ENCODE results near the gene CTCF. TPM values are rescaled to one million over a fixed set of nuclear protein-coding genes. Genes with fewer than 3 reads are reported as not detected.
A peak's percentile ranks its signal among the peaks of the same experiment; 100 is the strongest.

Gene CTCF
- total and polyA plus RNA-seq, 4 experiments from 2014 or later, result 26.5 to 85.7 (median 71.2) TPM

DNA sequence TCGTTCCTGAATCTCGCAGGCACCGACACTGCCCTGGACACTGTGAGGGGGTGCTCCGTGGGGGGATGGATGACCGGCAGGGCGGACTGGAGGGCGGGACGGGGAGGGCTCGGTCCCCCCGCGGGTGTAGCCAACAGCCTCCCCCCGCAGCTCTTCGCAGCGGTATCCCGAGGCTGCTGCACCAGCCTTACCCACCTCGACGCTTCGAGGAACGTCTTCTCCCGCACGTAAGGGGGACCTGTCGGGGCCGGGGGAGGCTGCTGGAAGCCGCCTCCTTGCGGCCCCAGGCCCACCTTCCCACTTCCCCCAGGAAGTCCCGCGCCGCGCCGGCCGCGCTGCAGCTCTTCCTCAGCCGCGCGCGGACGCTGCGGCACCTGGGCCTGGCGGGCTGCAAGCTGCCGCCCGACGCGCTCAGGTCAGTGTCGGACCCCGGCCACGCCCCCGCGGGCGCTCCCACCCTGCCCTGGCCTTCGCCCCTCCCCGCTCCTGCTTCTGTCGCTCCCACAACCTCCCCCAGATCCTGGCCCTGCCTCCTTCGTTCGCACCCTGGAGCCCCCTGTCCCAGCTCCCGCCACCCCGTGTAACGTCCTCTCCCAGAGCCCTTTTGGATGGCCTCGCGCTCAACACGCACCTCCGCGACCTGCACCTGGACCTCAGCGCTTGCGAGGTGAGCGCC is 85.9 kb downstream of the CTCF start:
- peaks cover 34% of the 10 kb centered on the region for H3K4me1 ChIP-seq (ENCODE audit: insufficient read depth, low read length)
- ChIA-PET POLR2A (ENCODE audit: partially characterized antibody) (interaction anchor here (0.6 to 9.5 kb wide), 4 partner anchors 10 to 359 kb away, joined by 3 to 164 read pairs (median 48); partner anchors contain the start of genes ACD, CTCF and PARD6A), CTCF (ENCODE audit: partially characterized antibody) (interaction anchor here (1.1 to 15.0 kb wide), 2 partner anchors 101 to 127 kb away, joined by 8 to 329 read pairs; no protein-coding TSS in a partner anchor)
- H3K27me3 Mint-ChIP-seq, result no peaks in the 10 kb centered on the region
- intact Hi-C loops (cut with micrococcal nuclease), result no loop called here
- peaks cover 50% of the 10 kb centered on the region for H3K36me3 ChIP-seq (ENCODE audit: insufficient read depth, low read length)
- H3K4me3 ChIP-seq (ENCODE audit: low read length in 2 of 2), result no peak overlapping the region
- H3K9me3 ChIP-seq (ENCODE audit: control insufficient read depth in 1 of 2, low read length in 2 of 2), result no peaks in the 10 kb centered on the region
- no peak overlapping the region for H3K27ac ChIP-seq (ENCODE audit: low read depth, low read length)
- peaks cover 0 to 2% (median 0%) of the 10 kb centered on the region in 8 donors for H3K9me3 Mint-ChIP-seq
- peaks cover 19 to 40% of the 10 kb centered on the region in 2 donors for H3K36me3 Mint-ChIP-seq
- H3K27ac Mint-ChIP-seq, result peak overlapping the region in 2 of 7 donors; percentile 13 to 61
- H3K27me3 ChIP-seq (ENCODE audit: insufficient read depth, low read length), result no peaks in the 10 kb centered on the region
- DNase-seq, result no peak
- no peak overlapping the region for H3K4me3 Mint-ChIP-seq
- H3K4me1 Mint-ChIP-seq, result peaks cover 6 to 36% (median 25%) of the 10 kb centered on the region in 4 donors

DNA sequence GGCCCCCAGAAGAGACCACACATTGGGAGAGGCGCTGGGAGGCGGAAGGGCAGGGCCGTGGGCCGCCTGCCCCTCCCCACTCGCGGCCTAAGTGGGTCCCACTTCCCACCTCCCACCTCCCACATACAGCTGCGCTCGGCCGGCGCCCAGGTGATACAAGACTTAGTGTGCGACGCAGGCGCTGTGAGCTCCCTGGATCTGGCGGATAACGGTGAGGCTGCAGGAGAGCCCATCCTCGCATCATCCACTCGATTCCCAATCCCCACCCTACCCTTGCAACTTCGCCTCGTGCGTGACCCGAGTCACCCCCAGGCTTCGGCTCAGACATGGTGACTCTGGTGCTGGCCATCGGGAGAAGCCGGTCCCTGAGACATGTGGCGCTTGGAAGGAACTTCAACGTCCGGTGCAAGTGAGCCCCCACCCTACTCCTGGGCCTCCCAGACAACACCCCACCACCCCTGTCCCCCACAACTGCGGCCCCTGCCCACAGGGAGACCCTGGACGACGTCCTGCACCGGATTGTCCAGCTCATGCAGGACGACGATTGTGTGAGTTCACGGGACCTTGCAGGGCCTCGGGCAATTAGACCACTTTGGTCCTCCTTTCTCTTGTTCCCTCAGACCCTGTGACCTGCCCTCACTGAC is 86.6 kb downstream of the CTCF start:
- Histone ChIP-seq H3K4me3 (ENCODE audit: low read length in 2 of 2) (no peak overlapping the region), H3K9me3 (ENCODE audit: control insufficient read depth in 1 of 2, low read length in 2 of 2) (no peaks in the 10 kb centered on the region), H3K27ac (ENCODE audit: low read depth, low read length) (no peak overlapping the region), H3K27me3 (ENCODE audit: insufficient read depth, low read length) (no peaks in the 10 kb centered on the region), H3K4me1 (ENCODE audit: insufficient read depth, low read length) (peaks cover 31% of the 10 kb centered on the region), H3K36me3 (ENCODE audit: insufficient read depth, low read length) (peaks cover 50% of the 10 kb centered on the region)
- H3K4me1 Mint-ChIP-seq, result peaks cover 6 to 35% (median 24%) of the 10 kb centered on the region in 4 donors
- intact Hi-C loops (cut with micrococcal nuclease), result no loop called here
- DNase-seq, result no peak
- no peak overlapping the region for H3K4me3 Mint-ChIP-seq
- H3K9me3 Mint-ChIP-seq, result peaks cover 0 to 2% (median 0%) of the 10 kb centered on the region in 8 donors
- H3K36me3 Mint-ChIP-seq, result peaks cover 19 to 40% of the 10 kb centered on the region in 2 donors
- ChIA-PET CTCF (ENCODE audit: partially characterized antibody) (interaction anchor here (15.0 kb wide), 1 partner anchor 102 kb away, joined by 329 read pairs; no protein-coding TSS in a partner anchor), POLR2A (ENCODE audit: partially characterized antibody) (interaction anchor here (0.6 to 9.5 kb wide), 3 partner anchors 10 to 101 kb away, joined by 3 to 164 read pairs (median 5); partner anchors contain the start of genes ACD and PARD6A)
- H3K27me3 Mint-ChIP-seq, result no peaks in the 10 kb centered on the region
- H3K27ac Mint-ChIP-seq, result peak overlapping the region in 3 of 7 donors; percentile 13 to 61 (median 16)

DNA sequence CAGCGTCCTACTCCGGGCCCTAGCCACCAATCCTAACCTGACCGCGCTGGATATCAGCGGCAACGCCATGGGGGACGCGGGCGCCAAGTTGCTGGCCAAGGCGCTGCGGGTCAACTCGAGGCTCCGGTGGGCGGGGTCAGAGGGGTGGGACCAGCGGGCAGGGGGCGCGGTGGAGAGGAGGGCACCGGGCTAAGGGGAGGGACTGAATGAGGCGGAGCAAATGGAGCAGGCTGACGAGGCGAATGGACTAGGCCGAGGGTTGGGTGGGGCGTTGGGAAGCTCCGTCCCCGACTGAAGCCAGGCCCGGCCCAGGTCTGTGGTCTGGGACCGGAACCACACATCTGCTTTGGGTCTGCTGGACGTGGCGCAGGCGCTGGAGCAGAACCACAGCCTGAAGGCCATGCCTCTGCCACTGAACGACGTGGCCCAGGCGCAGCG is 87.2 kb downstream of the CTCF start:
- Histone ChIP-seq H3K4me1 (ENCODE audit: insufficient read depth, low read length) (peaks cover 25% of the 10 kb centered on the region), H3K27ac (ENCODE audit: low read depth, low read length) (no peak overlapping the region), H3K36me3 (ENCODE audit: insufficient read depth, low read length) (peaks cover 51% of the 10 kb centered on the region), H3K9me3 (ENCODE audit: control insufficient read depth in 1 of 2, low read length in 2 of 2) (no peaks in the 10 kb centered on the region), H3K4me3 (ENCODE audit: low read length in 2 of 2) (no peak overlapping the region), H3K27me3 (ENCODE audit: insufficient read depth, low read length) (no peaks in the 10 kb centered on the region)
- no peak overlapping the region for H3K4me3 Mint-ChIP-seq
- CTCF ChIA-PET (ENCODE audit: partially characterized antibody), result interaction anchor here (15.0 kb wide), 1 partner anchor 102 kb away, joined by 329 read pairs; no protein-coding TSS in a partner anchor
- peaks cover 0 to 2% (median 0%) of the 10 kb centered on the region in 8 donors for H3K9me3 Mint-ChIP-seq
- H3K36me3 Mint-ChIP-seq, result peaks cover 19 to 43% of the 10 kb centered on the region in 2 donors
- no peak for DNase-seq
- no peaks in the 10 kb centered on the region for H3K27me3 Mint-ChIP-seq
- POLR2A ChIA-PET (ENCODE audit: partially characterized antibody), result interaction anchor here (1.2 to 9.5 kb wide), 2 partner anchors 9 to 18 kb away, joined by 5 to 164 read pairs; partner anchors contain the start of genes ACD and PARD6A
- H3K27ac Mint-ChIP-seq, result peak overlapping the region in 1 of 7 donors; percentile 16
- intact Hi-C loops (cut with micrococcal nuclease), result no loop called here
- H3K4me1 Mint-ChIP-seq, result peaks cover 4 to 29% (median 20%) of the 10 kb centered on the region in 4 donors

DNA sequence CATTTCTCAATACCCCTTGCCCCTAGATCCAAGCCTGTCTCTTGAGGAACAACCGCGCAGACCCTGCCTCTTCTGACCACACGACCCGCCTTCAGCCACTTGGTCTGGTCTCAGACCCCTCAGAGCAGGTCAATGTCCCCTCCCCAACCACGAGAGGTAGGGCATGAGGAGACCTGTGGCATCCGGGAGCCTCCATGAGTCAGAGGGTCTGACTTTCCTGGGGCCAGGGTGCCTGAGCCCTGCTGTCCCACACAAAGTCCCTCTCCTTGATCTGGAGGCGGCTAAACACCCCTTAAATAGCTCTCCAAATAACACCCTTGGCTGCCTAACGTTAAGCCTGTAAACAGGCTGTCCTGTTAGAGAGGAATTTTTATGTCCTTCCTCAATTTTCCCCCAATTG is 87.7 kb downstream of the CTCF start:
- H3K36me3 ChIP-seq (ENCODE audit: insufficient read depth, low read length), result peaks cover 55% of the 10 kb centered on the region
- ChIA-PET CTCF (ENCODE audit: partially characterized antibody) (interaction anchor here (15.0 kb wide), 1 partner anchor 103 kb away, joined by 329 read pairs; no protein-coding TSS in a partner anchor), POLR2A (ENCODE audit: partially characterized antibody) (interaction anchor here (9.5 kb wide), 1 partner anchor 9 kb away, joined by 164 read pairs; the partner anchor contains the start of genes ACD and PARD6A)
- H3K27me3 Mint-ChIP-seq, result no peaks in the 10 kb centered on the region
- peaks cover 0 to 2% (median 0%) of the 10 kb centered on the region in 8 donors for H3K9me3 Mint-ChIP-seq
- H3K27ac Mint-ChIP-seq, result peak overlapping the region in 6 of 7 donors; percentile 1 to 86 (median 19)
- no peaks in the 10 kb centered on the region for H3K27me3 ChIP-seq (ENCODE audit: insufficient read depth, low read length)
- DNase-seq, result no peak
- no peaks in the 10 kb centered on the region for H3K9me3 ChIP-seq (ENCODE audit: control insufficient read depth in 1 of 2, low read length in 2 of 2)
- intact Hi-C loops (cut with micrococcal nuclease), result no loop called here
- peaks cover 19 to 46% of the 10 kb centered on the region in 2 donors for H3K36me3 Mint-ChIP-seq
- peak overlapping the region in 1 of 8 donors; percentile 23 for H3K4me3 Mint-ChIP-seq
- H3K4me1 ChIP-seq (ENCODE audit: insufficient read depth, low read length), result peaks cover 24% of the 10 kb centered on the region
- no peak overlapping the region for H3K4me3 ChIP-seq (ENCODE audit: low read length in 2 of 2)
- peaks cover 4 to 28% (median 19%) of the 10 kb centered on the region in 4 donors for H3K4me1 Mint-ChIP-seq
- H3K27ac ChIP-seq (ENCODE audit: low read depth, low read length), result no peak overlapping the region

DNA sequence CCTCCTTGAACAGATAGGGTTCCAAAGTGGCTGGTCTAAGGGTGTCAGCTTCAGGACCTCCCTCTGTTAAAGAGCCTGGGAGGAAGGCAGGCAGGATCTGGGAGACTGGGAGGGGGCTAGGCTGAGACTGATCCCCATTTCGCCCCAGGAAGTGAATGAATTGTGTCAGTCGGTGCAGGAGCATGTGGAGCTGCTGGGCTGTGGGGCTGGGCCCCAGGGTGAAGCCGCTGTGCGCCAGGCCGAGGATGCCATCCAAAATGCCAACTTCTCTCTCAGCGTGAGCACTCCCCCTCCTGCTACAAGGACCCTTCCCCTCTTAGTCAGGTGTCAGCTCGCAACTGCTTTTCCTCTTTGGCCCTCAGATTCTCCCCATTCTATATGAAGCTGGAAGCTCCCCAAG is 88.7 kb downstream of the CTCF start:
- DNase-seq, result no peak
- Mint-ChIP-seq H3K4me3 (no peak overlapping the region), H3K27ac (peak overlapping the region in 4 of 7 donors; percentile 2 to 23 (median 9)), H3K9me3 (peaks cover 0 to 2% (median 0%) of the 10 kb centered on the region in 8 donors), H3K27me3 (no peaks in the 10 kb centered on the region), H3K4me1 (peaks cover 7 to 26% (median 16%) of the 10 kb centered on the region in 4 donors), H3K36me3 (peaks cover 26 to 54% of the 10 kb centered on the region in 2 donors)
- peaks cover 14% of the 10 kb centered on the region for H3K4me1 ChIP-seq (ENCODE audit: insufficient read depth, low read length)
- no peak overlapping the region for H3K27ac ChIP-seq (ENCODE audit: low read depth, low read length)
- no peaks in the 10 kb centered on the region for H3K27me3 ChIP-seq (ENCODE audit: insufficient read depth, low read length)
- peaks cover 62% of the 10 kb centered on the region for H3K36me3 ChIP-seq (ENCODE audit: insufficient read depth, low read length)
- H3K9me3 ChIP-seq (ENCODE audit: control insufficient read depth in 1 of 2, low read length in 2 of 2), result no peaks in the 10 kb centered on the region
- CTCF ChIA-PET (ENCODE audit: partially characterized antibody), result interaction anchor here (15.0 kb wide), 1 partner anchor 104 kb away, joined by 329 read pairs; no protein-coding TSS in a partner anchor
- no peak overlapping the region for H3K4me3 ChIP-seq (ENCODE audit: low read length in 2 of 2)
- POLR2A ChIA-PET (ENCODE audit: partially characterized antibody), result interaction anchor here (1.6 to 9.5 kb wide), 2 partner anchors 8 to 105 kb away, joined by 3 to 164 read pairs; partner anchors contain the start of genes ACD and PARD6A
- intact Hi-C loops (cut with micrococcal nuclease), result no loop called here

DNA sequence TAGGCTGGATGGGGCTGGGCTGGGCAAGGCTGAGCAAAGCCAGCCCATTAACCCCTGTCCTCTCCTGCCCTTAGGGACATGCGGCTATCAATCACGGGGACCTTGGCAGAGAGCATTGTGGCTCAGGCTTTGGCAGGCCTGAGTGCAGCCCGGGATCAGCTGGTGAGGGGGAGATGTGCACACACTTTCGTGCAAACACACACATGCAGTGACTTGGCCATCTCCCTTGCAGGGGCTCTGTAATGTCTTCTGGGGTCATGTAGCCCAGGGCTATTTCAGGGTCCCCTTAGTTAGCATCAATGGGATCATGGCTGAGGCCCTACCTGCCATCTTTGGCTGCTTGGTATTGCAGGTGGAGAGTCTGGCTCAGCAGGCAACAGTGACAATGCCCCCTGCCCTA is 89.5 kb downstream of the CTCF start:
- Histone ChIP-seq H3K36me3 (ENCODE audit: insufficient read depth, low read length) (peaks cover 60% of the 10 kb centered on the region), H3K4me1 (ENCODE audit: insufficient read depth, low read length) (peaks cover 6% of the 10 kb centered on the region), H3K27me3 (ENCODE audit: insufficient read depth, low read length) (no peaks in the 10 kb centered on the region), H3K9me3 (ENCODE audit: control insufficient read depth in 1 of 2, low read length in 2 of 2) (no peaks in the 10 kb centered on the region), H3K27ac (ENCODE audit: low read depth, low read length) (no peak overlapping the region), H3K4me3 (ENCODE audit: low read length in 2 of 2) (no peak overlapping the region)
- H3K4me1 Mint-ChIP-seq, result peaks cover 7 to 23% (median 11%) of the 10 kb centered on the region in 4 donors
- H3K9me3 Mint-ChIP-seq, result peaks cover 0 to 2% (median 0%) of the 10 kb centered on the region in 8 donors
- H3K4me3 Mint-ChIP-seq, result no peak overlapping the region
- H3K27ac Mint-ChIP-seq, result peak overlapping the region in 3 of 7 donors; percentile 37 to 80 (median 72)
- H3K36me3 Mint-ChIP-seq, result peaks cover 26 to 53% of the 10 kb centered on the region in 2 donors
- no peak for DNase-seq
- H3K27me3 Mint-ChIP-seq, result no peaks in the 10 kb centered on the region
- intact Hi-C loops (cut with micrococcal nuclease), result no loop called here
- ChIA-PET POLR2A (ENCODE audit: partially characterized antibody) (interaction anchor here (1.1 to 9.5 kb wide), 3 partner anchors 7 to 106 kb away, joined by 3 to 164 read pairs (median 3); partner anchors contain the start of genes ACD and PARD6A), CTCF (ENCODE audit: partially characterized antibody) (interaction anchor here (0.8 to 15.0 kb wide), 3 partner anchors 16 to 165 kb away, joined by 3 to 329 read pairs (median 3); no protein-coding TSS in a partner anchor)
